Naive thymus-derived CD4-positive, alpha-beta T cell (primary cell): ENCODE results near the gene ZNF789. TPM values are rescaled to one million over a fixed set of nuclear protein-coding genes. Genes with fewer than 3 reads are reported as not detected.
A peak's percentile ranks its signal among the peaks of the same experiment; 100 is the strongest.

Source experiments
- ATAC-seq: fragments of 150-1000 bp; cut with Tn5 transposase; 2 replicates; pipeline ENCODE4 v1.10.0; 2021; ENCODE audit warnings: mild to moderate bottlenecking, moderate library complexity
- CTCF ChIA-PET: fragments of 350-600 bp; sonication (Branson Sonifier 250); formaldehyde crosslinking; loops from one replicate; lab custom pipeline; 2021; ENCODE audit warnings: antibody characterized with exemption; lab: Charles Lee
- POLR2A ChIA-PET: fragments of 350-600 bp; sonication (Branson Sonifier 250); formaldehyde crosslinking; loops from one replicate; lab custom pipeline; 2021; ENCODE audit warnings: antibody characterized with exemption, inconsistent platforms; lab: Charles Lee
- DNase-seq, 9 donors: peaks; one replicate each; pipeline versions ENCODE4 v3.0.0 to v3.0.0-alpha.2; 2020 to 2022; ENCODE audit warnings: mixed read lengths in 1 of 9
- H3K27ac ChIP-seq: one replicate; pipeline ENCODE4 v1.7.0; 2013; ENCODE audit warnings: mild to moderate bottlenecking, low read depth, low read length, moderate library complexity
- H3K27me3 ChIP-seq, 2 donors: one replicate each; pipeline ENCODE4 v1.7.0; 2013; ENCODE audit warnings: low read length in 2 of 2, mild to moderate bottlenecking in 2 of 2, moderate library complexity in 2 of 2; ENCODE audit not compliant: control insufficient read depth in 2 of 2, insufficient read depth in 2 of 2
- H3K36me3 ChIP-seq, 3 experiments: 1 replicate in 2 of 3; 2 replicates in 1 of 3; pipeline ENCODE4 v1.7.0; 2013; ENCODE audit warnings: low read length in 3 of 3, mild to moderate bottlenecking in 3 of 3, moderate library complexity in 1 of 3; ENCODE audit not compliant: insufficient read depth in 3 of 3, control insufficient read depth in 2 of 3
- H3K4me1 ChIP-seq, 2 donors: one replicate each; pipeline ENCODE4 v1.7.0; 2013; ENCODE audit warnings: low read length in 2 of 2, mild to moderate bottlenecking in 2 of 2, moderate library complexity in 1 of 2; ENCODE audit not compliant: control insufficient read depth in 2 of 2, insufficient read depth in 2 of 2
- H3K4me3 ChIP-seq: 2 replicates; pipeline ENCODE4 v1.7.0; 2013; ENCODE audit warnings: mild to moderate bottlenecking, low read length
- H3K9me3 ChIP-seq, 3 experiments: 1 replicate in 2 of 3; 2 replicates in 1 of 3; pipeline ENCODE4 v1.7.0; 2013; ENCODE audit warnings: low read length in 3 of 3; ENCODE audit not compliant: control insufficient read depth in 2 of 3
- H3K27ac Mint-ChIP-seq, 9 donors: one replicate each; pipeline ENCODE4 v1.8.0; 2020 to 2022; ENCODE audit warnings: mixed read lengths in 9 of 9, mild to moderate bottlenecking in 8 of 9, moderate library complexity in 5 of 9, inconsistent platforms in 2 of 9
- H3K27me3 Mint-ChIP-seq, 5 donors: one replicate each; pipeline ENCODE4 v1.8.0; 2021 to 2022; ENCODE audit warnings: mixed read lengths in 5 of 5, mild to moderate bottlenecking in 1 of 5
- H3K36me3 Mint-ChIP-seq, 5 donors: one replicate each; pipeline ENCODE4 v1.8.0; 2020 to 2022; ENCODE audit warnings: mixed read lengths in 5 of 5, mild to moderate bottlenecking in 3 of 5, inconsistent platforms in 1 of 5
- H3K4me1 Mint-ChIP-seq, 7 donors: one replicate each; pipeline ENCODE4 v1.8.0; 2020 to 2022; ENCODE audit warnings: mixed read lengths in 7 of 7, mild to moderate bottlenecking in 3 of 7, inconsistent platforms in 1 of 7
- H3K4me3 Mint-ChIP-seq, 10 donors: one replicate each; pipeline ENCODE4 v1.8.0; 2020 to 2022; ENCODE audit warnings: mild to moderate bottlenecking in 10 of 10, mixed read lengths in 10 of 10, moderate library complexity in 6 of 10, inconsistent platforms in 2 of 10
- H3K9me3 Mint-ChIP-seq, 11 donors: one replicate each; pipeline ENCODE4 v1.8.0; 2020 to 2022; ENCODE audit warnings: mixed read lengths in 11 of 11, mild to moderate bottlenecking in 4 of 11, inconsistent platforms in 1 of 11, moderate library complexity in 1 of 11
- intact Hi-C, 2 donors: fragments of 100-400 bp; cut with micrococcal nuclease; formaldehyde crosslinking; loops; one replicate each; pipeline ENCODE4 v1.15.1; 2023
- polyA plus RNA-seq, 2 donors: library from polyadenylated mRNA; unstranded; fragments of 300-500 nt; fragmentation: Illumina TruSeq; gene quantifications; one replicate each; pipeline ENCODE4 v1.2.3, GENCODE V29; 2021
- total RNA-seq, 6 experiments: library from RNA in 5 of 6; stranded (reverse) in 5 of 6; gene quantifications; 1 replicate in 5 of 6; 2 replicates in 1 of 6; pipeline ENCODE4 v1.2.3 and lab custom pipeline; 2021 to 2026

ZNF789 gene
- total and polyA plus RNA-seq, 7 experiments from 2014 or later: 9.5 to 28.0 (median 25.1) TPM

GRCh38 chr7:99525713-99526440 is 53.2 kb downstream of the ZNF789 start:
- POLR2A ChIA-PET: interaction anchor here (0.6 to 0.7 kb wide), 3 partner anchors 16 to 98 kb away, joined by 3 read pairs; partner anchors contain the start of gene ZKSCAN5
- peaks cover 0 to 36% (median 0%) of the 10 kb centered on the region in 3 experiments for H3K36me3 ChIP-seq
- H3K27me3 ChIP-seq: no peaks in the 10 kb centered on the region
- H3K4me1 ChIP-seq: no peaks in the 10 kb centered on the region
- H3K27ac ChIP-seq: no peak overlapping the region
- CTCF ChIA-PET: interaction anchor here (0.9 to 1.2 kb wide), 5 partner anchors 55 to 469 kb away, joined by 3 to 5 read pairs (median 3); no protein-coding TSS in a partner anchor
- H3K4me1 Mint-ChIP-seq: peaks cover 0 to 6% (median 0%) of the 10 kb centered on the region in 7 donors
- H3K27me3 Mint-ChIP-seq: no peaks in the 10 kb centered on the region
- peaks cover 12 to 69% (median 43%) of the 10 kb centered on the region in 5 donors for H3K36me3 Mint-ChIP-seq
- H3K4me3 Mint-ChIP-seq: no peak overlapping the region
- DNase-seq: peak in 3 of 9 donors; percentile 7 to 23 (median 21)
- peaks cover 0 to 31% (median 16%) of the 10 kb centered on the region in 11 donors for H3K9me3 Mint-ChIP-seq
- peak; percentile 53 for ATAC-seq
- H3K27ac Mint-ChIP-seq: peak overlapping the region in 5 of 9 donors; percentile 3 to 74 (median 32)
- H3K9me3 ChIP-seq: peaks cover 0 to 4% (median 1%) of the 10 kb centered on the region in 3 experiments
- intact Hi-C loops: loop anchor here in 1 of 2 donors (2.0 kb wide), 3 partner anchors 55 to 465 kb away; no protein-coding TSS in a partner anchor
- H3K4me3 ChIP-seq: no peak overlapping the region

GRCh38 chr7:99531354-99531765 is 58.7 kb downstream of the ZNF789 start:
- Histone ChIP-seq H3K4me1 (no peaks in the 10 kb centered on the region), H3K27ac (no peak overlapping the region), H3K4me3 (no peak overlapping the region), H3K36me3 (peaks cover 0 to 40% (median 7%) of the 10 kb centered on the region in 3 experiments), H3K9me3 (peaks cover 15 to 22% (median 16%) of the 10 kb centered on the region in 3 experiments), H3K27me3 (no peaks in the 10 kb centered on the region)
- ChIA-PET POLR2A (interaction anchor here (0.9 to 1.3 kb wide), 2 partner anchors 26 to 41 kb away, joined by 3 read pairs; partner anchors contain the start of gene ZKSCAN5), CTCF (interaction anchor here (0.7 kb wide), 1 partner anchor 476 kb away, joined by 3 read pairs; no protein-coding TSS in a partner anchor)
- peaks cover 16 to 78% (median 63%) of the 10 kb centered on the region in 5 donors for H3K36me3 Mint-ChIP-seq
- no peaks in the 10 kb centered on the region for H3K27me3 Mint-ChIP-seq
- no peak for ATAC-seq
- intact Hi-C loops: no loop called here
- peaks cover 5 to 61% (median 44%) of the 10 kb centered on the region in 11 donors for H3K9me3 Mint-ChIP-seq
- no peak for DNase-seq
- no peaks in the 10 kb centered on the region for H3K4me1 Mint-ChIP-seq
- H3K4me3 Mint-ChIP-seq: no peak overlapping the region
- H3K27ac Mint-ChIP-seq: no peak overlapping the region

DNA sequence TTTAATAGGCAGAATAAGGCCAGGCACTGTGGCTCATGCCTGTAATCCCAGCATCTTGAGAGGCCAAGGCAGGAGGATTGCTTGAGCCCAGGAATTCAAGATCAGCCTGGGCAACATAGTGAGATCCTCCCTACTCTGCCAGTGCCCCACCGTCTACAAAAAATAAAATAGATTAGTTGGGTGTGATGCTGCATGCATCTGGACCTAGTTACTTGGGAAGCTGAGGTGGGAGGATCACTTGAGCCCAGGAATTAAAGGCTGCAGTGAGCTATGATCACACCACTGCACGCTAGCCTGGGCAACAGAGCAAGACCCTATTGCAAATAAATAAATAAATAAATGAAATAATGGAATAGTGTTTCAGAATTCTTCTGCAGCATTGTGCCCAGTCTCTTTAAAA is 63.0 kb downstream of the ZNF789 start:
- H3K4me1 ChIP-seq: no peaks in the 10 kb centered on the region
- ChIA-PET CTCF (no interaction called here), POLR2A (no interaction called here)
- ATAC-seq (no peak), DNase-seq (no peak)
- no peak overlapping the region for H3K27ac ChIP-seq
- intact Hi-C loops: no loop called here
- Mint-ChIP-seq H3K27ac (no peak overlapping the region), H3K9me3 (peaks cover 5 to 83% (median 44%) of the 10 kb centered on the region in 11 donors), H3K4me1 (no peaks in the 10 kb centered on the region), H3K36me3 (peaks cover 12 to 49% (median 42%) of the 10 kb centered on the region in 5 donors), H3K27me3 (no peaks in the 10 kb centered on the region), H3K4me3 (no peak overlapping the region)
- no peaks in the 10 kb centered on the region for H3K27me3 ChIP-seq
- no peak overlapping the region for H3K4me3 ChIP-seq
- peaks cover 0 to 13% (median 7%) of the 10 kb centered on the region in 3 experiments for H3K36me3 ChIP-seq
- peaks cover 12 to 27% (median 16%) of the 10 kb centered on the region in 3 experiments for H3K9me3 ChIP-seq

Other genes starting within 250 kb of the ZNF789 start
- not detected for gene MYH16, start 200.1 kb upstream of the ZNF789 start, total RNA-seq
- not detected for gene MYH16, start 200.1 kb upstream of the ZNF789 start, polyA plus RNA-seq
- 10 to 100 TPM; 28.1 to 62.5 (median 43.2) TPM for gene ARPC1A, start 147.0 kb upstream of the ZNF789 start, total RNA-seq
- 100 to 1,000 TPM in 1 of 2 donors, 10 to 100 TPM in 1; 55.7 to 101 TPM for gene ARPC1A, start 147.0 kb upstream of the ZNF789 start, polyA plus RNA-seq
- 100 to 1,000 TPM in 4 of 5 experiments, 10 to 100 TPM in 1; 88.1 to 364 (median 141) TPM for gene ARPC1B, start 98.2 kb upstream of the ZNF789 start, total RNA-seq
- 100 to 1,000 TPM; 379 to 575 TPM for gene ARPC1B, start 98.2 kb upstream of the ZNF789 start, polyA plus RNA-seq
- gene PDAP1, start 64.3 kb upstream of the ZNF789 start, total RNA-seq: 100 to 1,000 TPM in 1 of 5 experiments, 10 to 100 TPM in 4; 42.8 to 104 (median 64.0) TPM
- 10 to 100 TPM; 38.4 to 41.2 TPM for gene PDAP1, start 64.3 kb upstream of the ZNF789 start, polyA plus RNA-seq
- gene BUD31, start 63.9 kb upstream of the ZNF789 start, total RNA-seq: 100 to 1,000 TPM in 2 of 5 experiments, 10 to 100 TPM in 3; 55.2 to 134 (median 83.9) TPM
- 100 to 1,000 TPM; 148 to 173 TPM for gene BUD31, start 63.9 kb upstream of the ZNF789 start, polyA plus RNA-seq
- gene PTCD1, start 34.1 kb upstream of the ZNF789 start, total RNA-seq: 10 to 100 TPM in 2 of 5 experiments, 1 to 10 TPM in 3; 4.0 to 10.8 (median 8.8) TPM
- gene PTCD1, start 34.1 kb upstream of the ZNF789 start, polyA plus RNA-seq: 1 to 10 TPM; 3.7 to 4.2 TPM
- gene CPSF4, start 33.9 kb upstream of the ZNF789 start, total RNA-seq: 10 to 100 TPM; 36.3 to 69.4 (median 45.7) TPM
- 10 to 100 TPM; 22.4 to 28.3 TPM for gene CPSF4, start 33.9 kb upstream of the ZNF789 start, polyA plus RNA-seq
- gene ATP5MF, start 6.7 kb upstream of the ZNF789 start, total RNA-seq: 100 to 1,000 TPM in 3 of 5 experiments, 10 to 100 TPM in 2; 77.8 to 349 (median 126) TPM
- gene ATP5MF, start 6.7 kb upstream of the ZNF789 start, polyA plus RNA-seq: 100 to 1,000 TPM; 345 to 406 TPM
- gene ZNF394, start 27.4 kb downstream of the ZNF789 start, total RNA-seq: 100 to 1,000 TPM in 2 of 5 experiments, 10 to 100 TPM in 3; 55.2 to 199 (median 98.1) TPM
- 10 to 100 TPM; 68.2 to 93.3 TPM for gene ZNF394, start 27.4 kb downstream of the ZNF789 start, polyA plus RNA-seq
- gene ZKSCAN5, start 31.8 kb downstream of the ZNF789 start, total RNA-seq: 10 to 100 TPM in 1 of 5 experiments, 1 to 10 TPM in 4; 4.7 to 11.0 (median 8.3) TPM
- gene ZKSCAN5, start 31.8 kb downstream of the ZNF789 start, polyA plus RNA-seq: 1 to 10 TPM; 4.1 to 8.1 TPM
- 10 to 100 TPM in 2 of 5 experiments, 1 to 10 TPM in 3; 1.9 to 13.6 (median 5.0) TPM for gene FAM200A, start 79.2 kb downstream of the ZNF789 start, total RNA-seq
- 1 to 10 TPM; 5.9 to 7.6 TPM for gene FAM200A, start 79.2 kb downstream of the ZNF789 start, polyA plus RNA-seq
- gene ZNF655, start 85.8 kb downstream of the ZNF789 start, total RNA-seq: 100 to 1,000 TPM; 110 to 165 (median 157) TPM
- gene ZNF655, start 85.8 kb downstream of the ZNF789 start, polyA plus RNA-seq: 10 to 100 TPM; 65.8 to 81.7 TPM
- 1 to 10 TPM in 1 of 5 experiments, under 1 TPM in 3, not detected in 1; 0.80 to 1.9 (median 0.90) TPM for gene TMEM225B, start 125.4 kb downstream of the ZNF789 start, total RNA-seq
- 1 to 10 TPM in 1 of 2 donors, under 1 TPM in 1; 0.44 to 2.5 TPM for gene TMEM225B, start 125.4 kb downstream of the ZNF789 start, polyA plus RNA-seq
- gene ZSCAN25, start 144.1 kb downstream of the ZNF789 start, total RNA-seq: 10 to 100 TPM; 33.9 to 51.6 (median 43.8) TPM
- gene ZSCAN25, start 144.1 kb downstream of the ZNF789 start, polyA plus RNA-seq: 10 to 100 TPM; 15.5 to 20.6 TPM
- gene CYP3A5, start 207.1 kb downstream of the ZNF789 start, total RNA-seq: under 1 TPM in 1 of 5 experiments, not detected in 4; 0.27 TPM
- under 1 TPM; 0.69 to 0.87 TPM for gene CYP3A5, start 207.1 kb downstream of the ZNF789 start, polyA plus RNA-seq